Colonic mucosa (tissue), 4 donors: ENCODE measurements around the gene MIP. TPM values are rescaled to one million over a fixed set of nuclear protein-coding genes. Genes with fewer than 3 reads are reported as not detected.
"Not testable (repeated sequence)": the region's sequence is repeated elsewhere in the genome, so short reads cannot be mapped to it uniquely, and the experiment has no call there.

Source experiments
- DNase-seq: peaks from one replicate; pipeline ENCODE4 v3.0.0-alpha.2; 2020
- H3K27ac ChIP-seq: fragments of 200-600 bp; one replicate; pipeline ENCODE4 v1.8.0; 2021
- H3K27me3 ChIP-seq: fragments of 200-600 bp; one replicate; pipeline ENCODE4 v1.8.0; 2021
- H3K36me3 ChIP-seq: fragments of 200-600 bp; one replicate; pipeline ENCODE4 v1.8.0; 2021
- H3K4me1 ChIP-seq: fragments of 200-600 bp; one replicate; pipeline ENCODE4 v1.8.0; 2021; ENCODE audit warnings: mild to moderate bottlenecking
- H3K4me3 ChIP-seq: fragments of 200-600 bp; one replicate; pipeline ENCODE4 v1.8.0; 2021
- H3K9ac ChIP-seq, 2 donors: one replicate each; pipeline ENCODE4 v1.7.0; 2013; ENCODE audit warnings: control low read depth in 2 of 2, low read depth in 2 of 2, low read length in 2 of 2
- H3K9me3 ChIP-seq: fragments of 200-600 bp; one replicate; pipeline ENCODE4 v1.8.0; 2021
- CTCF ChIP-seq: fragments of 200-600 bp; IDR thresholded peaks from one replicate; pipeline ENCODE4 v1.8.0; 2022; ENCODE audit warnings: antibody characterized with exemption, mild to moderate bottlenecking
- intact Hi-C: fragments of 100-400 bp; cut with DNase I; formaldehyde crosslinking; loops from one replicate; pipeline ENCODE4 v1.14.1; 2022
- total RNA-seq, 2 donors: library from RNA; stranded (reverse); fragmentation: NEBNext Ultra II Directional in 1 of 2; extraction: Animal tissue kit (Norgen Biotek cat#: 25700) in 1 of 2; gene quantifications; one replicate each; pipeline ENCODE4 v1.2.1, GENCODE V29; 2021
- donor health status: healthy.
- donor health status: DM: no; HTN: no; CAD: no.
- donor health status: DM: no; HTN: no; CAD: no.

Gene MIP
- not detected for total RNA-seq

GRCh38 chr12:56454557-56454956 is at the start of gene MIP:
Gene MIP, minus strand, starts transcription at chr12:56454657. Its CDS starts 44 bp downstream, at chr12:56454613.
- Histone ChIP-seq H3K27me3 (no peaks in the 10 kb centered on the region), H3K4me3 (no peak within 1 kb of the TSS), H3K9me3 (no peaks in the 10 kb centered on the region), H3K36me3 (no peaks in the 10 kb centered on the region), H3K4me1 (no peaks in the 10 kb centered on the region), H3K27ac (no peak within 1 kb of the TSS), H3K9ac (no peak within 1 kb of the TSS)
- no peak for DNase-seq
- TF ChIP-seq CTCF = no peak
- intact Hi-C loops = no loop called here

GRCh38 chr12:56499879-56500278 is 45.4 kb upstream of the MIP start:
- intact Hi-C loops = not testable (repeated sequence)

GRCh38 chr12:56499452-56499851 is 45.0 kb upstream of the MIP start:
- H3K9me3 ChIP-seq, H3K36me3 ChIP-seq, H3K27me3 ChIP-seq, H3K4me1 ChIP-seq, H3K27ac ChIP-seq, DNase-seq, intact Hi-C loops, H3K4me3 ChIP-seq, H3K9ac ChIP-seq: not testable (repeated sequence)

More at GRCh38 chr12:56499879-56500278, 45.4 kb upstream of the MIP start:
- not testable (repeated sequence) for H3K27me3 ChIP-seq, H3K4me1 ChIP-seq, H3K9ac ChIP-seq, H3K4me3 ChIP-seq, H3K36me3 ChIP-seq, H3K9me3 ChIP-seq, DNase-seq, H3K27ac ChIP-seq

- H3K9ac ChIP-seq, H3K9me3 ChIP-seq, H3K27me3 ChIP-seq, H3K27ac ChIP-seq, H3K4me1 ChIP-seq, H3K36me3 ChIP-seq, intact Hi-C loops, H3K4me3 ChIP-seq, DNase-seq: not testable (repeated sequence)
Observed at GRCh38 chr12:56498126-56498902, 43.9 kb upstream of the MIP start.

GRCh38 chr12:56496704-56497103 is 42.2 kb upstream of the MIP start:
- H3K27ac ChIP-seq, H3K4me1 ChIP-seq, H3K4me3 ChIP-seq, H3K27me3 ChIP-seq, H3K9me3 ChIP-seq, intact Hi-C loops, H3K9ac ChIP-seq, H3K36me3 ChIP-seq: not testable (repeated sequence)
- peak; percentile 45 for TF ChIP-seq CTCF
- DNase-seq = peak; percentile 67

GRCh38 chr12:56494481-56494880 is 40.0 kb upstream of the MIP start:
- H3K4me3 ChIP-seq, H3K27ac ChIP-seq, H3K36me3 ChIP-seq, H3K4me1 ChIP-seq, intact Hi-C loops, H3K27me3 ChIP-seq, DNase-seq, H3K9ac ChIP-seq, H3K9me3 ChIP-seq: not testable (repeated sequence)

- H3K9ac ChIP-seq, H3K27ac ChIP-seq, intact Hi-C loops, DNase-seq, H3K36me3 ChIP-seq, H3K9me3 ChIP-seq, H3K4me1 ChIP-seq, H3K27me3 ChIP-seq, H3K4me3 ChIP-seq: not testable (repeated sequence)
Observed at GRCh38 chr12:56494106-56494415, 39.6 kb upstream of the MIP start.

- H3K36me3 ChIP-seq, DNase-seq, intact Hi-C loops, H3K27me3 ChIP-seq, H3K27ac ChIP-seq, H3K9ac ChIP-seq, H3K4me1 ChIP-seq, H3K9me3 ChIP-seq, H3K4me3 ChIP-seq: not testable (repeated sequence)
Observed at GRCh38 chr12:56493409-56494105, 39.1 kb upstream of the MIP start.
